Activated effector memory CD4-positive, alpha-beta T cell treated with anti-CD3 and anti-CD28 coated beads, Interleukin-2, amount 50 U/mL, for 16 hours (primary cell): ENCODE data around the gene RHBDL3.
"Not testable (repeated sequence)": the region's sequence is repeated elsewhere in the genome, so short reads cannot be mapped to it uniquely, and the experiment has no call there.

ENCODE experiments used
- DNase-seq: peaks from one replicate; pipeline ENCODE4 v3.0.0-alpha.2; 2020

RHBDL3 gene

DNA sequence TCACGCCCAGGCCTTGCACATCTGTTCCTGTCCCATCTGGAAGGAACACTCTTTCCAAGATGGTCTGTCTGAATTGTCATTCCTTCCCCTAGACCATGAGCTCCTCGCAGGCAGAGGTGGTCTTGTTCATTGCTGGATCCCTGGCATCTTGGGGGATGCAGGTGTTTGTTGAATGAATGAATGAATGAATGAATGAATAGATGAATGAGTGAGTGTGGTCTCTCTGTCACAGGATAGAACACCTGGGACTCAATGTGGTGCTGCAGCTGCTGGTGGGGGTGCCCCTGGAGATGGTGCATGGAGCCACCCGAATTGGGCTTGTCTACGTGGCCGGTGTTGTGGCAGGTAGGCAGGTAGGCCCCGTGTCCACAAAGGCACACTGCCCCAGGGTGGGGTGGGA is 32.2 kb downstream of the RHBDL3 start:
- DNase-seq = no peak

DNA sequence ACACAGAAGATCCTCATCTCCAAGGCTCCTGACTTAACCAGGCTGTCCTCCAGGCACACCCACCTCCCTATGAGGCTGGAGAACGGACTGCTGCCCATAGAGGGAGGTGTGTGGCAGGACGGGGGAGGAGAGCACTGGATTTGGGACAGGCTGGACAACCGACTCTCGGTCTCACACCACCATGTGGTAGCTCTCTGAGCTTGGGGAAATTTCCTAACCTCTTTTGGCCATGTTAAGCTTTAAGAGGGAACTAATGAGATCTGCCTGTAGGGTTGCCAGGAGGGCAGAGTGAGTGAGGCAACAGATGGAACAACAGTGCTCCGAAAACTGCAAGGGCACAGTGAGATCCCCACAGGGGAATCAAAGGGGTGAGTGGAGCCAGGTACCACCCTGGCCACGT is 32.7 kb downstream of the RHBDL3 start:
- DNase-seq = no peak

DNA sequence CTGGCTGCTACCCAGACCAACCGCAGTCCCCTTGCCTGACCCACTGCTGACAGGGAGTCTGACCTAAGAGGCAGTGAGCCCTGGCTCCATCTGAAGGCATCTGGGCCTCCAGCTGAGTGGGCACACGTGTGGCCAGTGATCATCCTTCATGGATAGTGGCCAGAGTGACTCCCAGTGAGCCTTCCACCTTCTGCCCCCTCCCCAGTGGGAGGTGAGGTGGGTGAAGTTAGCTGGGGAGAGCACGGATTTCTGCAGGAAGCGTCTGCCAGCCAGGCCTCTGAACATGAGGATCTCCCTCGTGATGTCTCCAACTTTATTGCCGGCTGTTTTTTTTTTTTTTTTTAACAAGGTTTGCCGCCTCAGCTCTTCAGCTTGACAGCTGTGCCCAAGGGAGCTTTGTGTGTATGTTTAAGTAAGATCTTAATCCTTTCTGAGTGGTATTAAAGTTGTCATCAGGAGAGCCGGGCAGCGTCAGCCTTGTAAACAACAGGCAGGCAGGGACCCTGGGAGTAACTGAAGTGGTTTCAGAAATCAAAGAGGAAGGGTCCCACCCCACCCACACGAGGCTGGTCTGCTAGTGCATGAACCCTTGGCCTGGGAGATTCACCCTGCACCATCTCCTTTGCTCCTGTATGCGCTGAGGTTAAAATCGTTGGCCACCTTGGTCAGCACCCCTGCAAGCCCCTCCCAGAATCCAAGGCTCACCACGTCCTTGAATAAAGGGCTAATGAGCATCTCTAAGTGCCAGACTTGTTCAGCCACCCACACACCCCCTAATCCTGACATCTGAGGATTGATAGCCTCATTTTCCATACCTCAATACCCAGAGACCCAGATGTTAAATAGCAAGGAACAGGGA is 33.3 kb downstream of the RHBDL3 start:
- DNase-seq = no peak

DNA sequence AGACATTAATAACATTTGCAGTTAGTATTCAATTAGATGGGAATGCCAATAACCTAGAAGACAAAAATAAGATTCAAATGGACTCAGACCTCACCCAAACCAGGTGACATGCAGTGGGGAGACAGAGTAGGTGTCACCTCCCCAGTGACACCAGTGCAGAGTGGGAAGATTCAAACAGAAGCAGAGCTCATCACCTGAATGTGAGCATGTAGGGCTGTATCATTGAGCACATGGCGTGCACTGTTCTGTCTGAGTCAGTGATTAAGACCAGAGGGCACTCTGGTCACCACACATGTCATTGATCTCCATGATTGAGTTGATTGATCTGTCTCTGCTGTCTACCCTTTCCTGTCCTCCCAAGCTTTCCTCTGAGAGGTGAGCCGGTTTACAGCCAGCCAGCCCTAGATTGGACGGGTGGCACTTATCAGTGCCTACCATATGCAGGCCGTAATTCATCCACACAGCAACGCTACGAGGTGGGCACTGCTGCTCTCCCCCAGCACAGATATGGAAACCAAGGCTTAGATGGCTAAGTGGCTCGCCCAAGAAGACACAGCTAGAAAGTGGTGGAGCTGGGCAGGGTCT is 34.0 kb downstream of the RHBDL3 start:
- DNase-seq = no peak

DNA sequence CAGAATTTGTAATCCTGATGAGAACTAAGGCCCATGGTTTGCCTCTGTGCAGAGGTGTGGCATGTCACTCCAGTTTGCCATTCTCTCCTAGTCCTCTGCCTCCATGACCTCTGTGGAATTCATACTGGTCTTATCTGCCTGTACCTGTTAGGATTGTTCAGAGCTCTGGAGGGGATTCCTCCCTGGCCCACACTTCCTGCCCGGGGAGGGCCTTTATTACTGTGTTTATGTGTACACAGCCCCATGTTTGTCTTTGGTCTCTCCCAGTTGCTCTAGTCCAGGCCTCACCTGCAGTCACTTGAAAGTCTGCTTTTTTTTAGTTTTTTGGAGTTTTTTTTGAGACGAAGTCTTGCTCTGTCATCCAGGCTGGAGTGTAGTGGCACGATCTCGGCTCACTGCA is 36.4 kb downstream of the RHBDL3 start:
- no peak for DNase-seq

DNA sequence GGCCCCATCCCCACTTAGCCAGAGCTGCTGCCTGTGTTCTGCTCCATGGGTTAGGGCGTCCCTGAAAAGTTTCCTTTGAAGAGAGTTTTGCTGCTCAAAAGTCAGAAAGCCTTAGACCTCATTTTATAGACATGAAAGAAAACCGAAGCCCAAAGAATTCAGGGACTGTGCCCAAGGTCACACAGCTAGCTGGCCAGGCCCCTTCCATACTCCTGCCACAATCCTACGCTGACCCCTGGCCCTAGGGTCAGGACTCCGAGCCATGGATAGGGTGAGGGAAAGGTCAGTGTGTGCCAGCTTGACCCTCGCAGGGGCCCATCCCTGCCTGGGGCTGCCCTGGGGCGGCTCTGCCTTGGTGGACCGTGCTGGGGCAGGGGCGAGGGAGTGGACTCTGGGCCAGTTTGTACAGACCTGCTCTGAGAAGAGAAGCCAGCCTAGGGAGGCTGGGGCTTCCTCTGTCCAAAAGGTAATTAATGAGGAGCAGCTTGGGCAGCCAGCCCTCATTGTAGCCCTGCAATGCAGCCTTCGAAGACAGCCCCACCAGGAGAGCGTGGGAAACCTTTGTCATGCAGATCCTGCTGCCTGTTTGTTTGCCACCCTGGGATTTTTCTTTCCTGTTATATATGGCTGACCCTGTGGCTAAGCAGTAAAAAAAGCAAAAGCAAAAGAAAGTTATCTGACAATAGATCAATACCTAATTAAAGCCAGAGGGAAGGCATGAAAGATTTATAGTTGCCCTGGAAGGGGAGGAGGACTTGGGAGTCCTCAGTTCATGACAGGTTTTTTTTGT is 37.4 kb downstream of the RHBDL3 start:
- DNase-seq = no peak

DNA sequence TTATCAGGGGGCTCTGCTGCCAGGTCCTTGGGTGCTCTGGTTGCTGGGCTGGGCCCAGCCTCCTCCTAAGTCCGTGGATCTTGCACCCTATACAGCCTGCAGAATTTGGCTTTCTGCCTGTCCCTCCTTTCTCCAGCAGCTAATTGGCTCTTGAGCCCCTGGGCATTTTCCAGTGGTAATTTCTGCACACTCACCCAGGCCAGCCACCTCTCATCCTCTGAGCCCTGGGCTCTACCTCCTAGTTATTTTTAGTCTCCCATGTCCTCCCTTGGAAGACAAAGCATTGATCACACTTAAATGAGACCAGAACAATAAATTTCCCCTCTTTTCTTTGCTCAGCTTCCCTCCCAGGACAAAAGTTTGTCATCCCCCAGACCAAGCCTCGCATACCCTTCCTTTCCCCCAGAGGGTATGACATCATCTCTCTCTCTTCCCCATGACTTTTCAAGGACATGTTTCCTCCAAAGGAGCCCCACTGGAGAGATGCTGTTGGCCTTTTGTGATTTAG is 38.2 kb downstream of the RHBDL3 start:
- DNase-seq = no peak

DNA sequence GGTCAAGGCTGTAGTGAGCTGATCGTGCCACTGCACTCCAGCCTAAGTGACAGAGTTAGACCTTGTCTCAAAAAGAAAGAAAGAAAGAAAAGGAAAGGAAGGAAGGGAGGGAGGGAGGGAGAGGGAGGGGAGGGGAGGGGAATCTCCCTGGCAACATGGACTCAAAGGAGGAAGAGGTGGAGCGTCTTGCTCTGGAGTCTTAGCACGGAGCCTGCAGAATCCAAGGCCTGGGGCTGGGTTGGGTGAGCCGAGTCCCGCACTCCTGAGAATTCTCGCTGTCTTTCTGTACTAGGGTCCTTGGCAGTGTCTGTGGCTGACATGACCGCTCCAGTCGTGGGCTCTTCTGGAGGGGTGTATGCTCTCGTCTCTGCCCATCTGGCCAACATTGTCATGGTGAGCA is 39.4 kb downstream of the RHBDL3 start:
- DNase-seq = no peak

DNA sequence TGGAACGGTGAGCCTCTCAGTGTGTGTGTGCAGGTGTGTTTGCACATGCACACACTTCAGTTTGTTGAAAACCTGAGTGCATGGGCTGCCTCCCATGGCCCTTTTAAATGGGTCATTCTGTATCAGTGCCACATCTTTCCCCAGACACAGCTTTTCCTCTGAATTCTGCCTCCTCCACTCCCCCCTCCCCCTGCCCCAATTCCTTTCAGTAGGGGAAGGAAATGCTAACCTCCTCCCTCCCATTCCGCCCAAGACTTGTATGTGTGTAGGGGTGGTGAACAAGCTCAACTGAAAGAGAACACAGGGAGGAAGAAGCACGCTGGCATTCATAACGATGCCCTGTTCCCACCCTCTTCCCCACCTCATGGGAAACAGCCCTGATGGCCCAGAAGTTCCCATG is 42.0 kb downstream of the RHBDL3 start:
- no peak for DNase-seq

DNA sequence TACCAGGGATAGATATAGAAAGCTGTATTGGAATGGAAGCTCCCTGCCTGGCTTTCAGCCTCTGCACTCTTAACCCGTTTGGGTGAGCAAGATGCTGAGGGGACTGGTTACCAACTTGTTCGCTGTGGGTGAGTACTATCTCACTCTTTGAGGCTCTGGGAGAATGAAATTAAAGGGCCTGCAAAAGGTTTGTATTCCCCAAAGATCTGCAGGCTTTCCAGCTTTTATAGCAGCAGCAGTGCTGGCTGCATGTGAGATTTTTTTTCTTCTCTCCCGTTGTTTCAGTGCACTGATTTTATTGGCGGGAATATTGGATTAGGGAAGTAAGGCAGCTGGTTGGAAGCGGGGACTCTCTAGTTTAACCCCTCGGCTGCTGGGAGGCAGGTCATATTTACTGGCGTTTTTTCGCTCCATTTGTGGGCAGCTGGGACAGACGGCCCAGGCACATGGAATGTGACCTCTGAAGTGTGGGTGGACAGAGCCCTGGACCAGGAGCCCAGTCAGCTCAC is 45.5 kb downstream of the RHBDL3 start:
- no peak for DNase-seq

DNA sequence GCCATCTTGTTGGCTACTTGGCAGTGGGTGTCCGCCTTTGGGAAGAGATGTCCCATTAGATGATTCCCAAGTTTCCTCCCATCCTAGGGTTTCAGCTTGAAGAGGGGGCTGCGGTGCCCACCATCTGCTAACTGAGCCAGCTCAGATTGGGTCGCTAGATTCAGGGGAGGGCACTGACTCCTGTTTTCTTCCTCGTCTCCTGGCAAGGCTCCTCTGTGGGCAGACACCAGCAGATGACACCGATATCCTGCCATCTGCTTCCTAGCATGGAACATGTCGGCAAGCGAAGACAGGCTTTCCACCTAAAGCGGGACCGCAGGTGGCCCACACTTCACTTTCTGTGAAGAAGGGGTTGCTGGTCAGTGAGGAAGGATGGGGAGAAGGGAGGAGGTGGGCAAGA is 49.0 kb downstream of the RHBDL3 start:
- DNase-seq = no peak

DNA sequence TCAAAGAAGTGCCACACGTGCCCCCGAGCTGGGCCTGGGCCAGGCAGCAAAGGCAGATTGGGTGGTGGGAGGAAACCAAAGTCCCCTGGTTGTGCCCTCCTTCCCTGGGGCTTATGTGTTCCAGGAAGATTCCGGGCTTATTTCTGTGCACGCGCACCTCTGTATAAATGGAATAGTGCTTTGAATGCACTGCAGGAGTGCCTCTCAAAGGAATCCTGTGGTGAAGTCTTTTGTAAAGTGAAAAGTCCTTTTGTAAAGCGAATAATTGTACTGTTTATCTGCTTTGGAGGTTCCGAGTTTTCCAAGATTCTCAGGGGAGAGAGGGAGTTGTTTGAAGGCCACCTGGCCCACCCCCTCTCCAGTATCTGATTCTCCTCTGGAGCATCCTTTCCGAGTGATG is 49.5 kb downstream of the RHBDL3 start:
- no peak for DNase-seq

DNA sequence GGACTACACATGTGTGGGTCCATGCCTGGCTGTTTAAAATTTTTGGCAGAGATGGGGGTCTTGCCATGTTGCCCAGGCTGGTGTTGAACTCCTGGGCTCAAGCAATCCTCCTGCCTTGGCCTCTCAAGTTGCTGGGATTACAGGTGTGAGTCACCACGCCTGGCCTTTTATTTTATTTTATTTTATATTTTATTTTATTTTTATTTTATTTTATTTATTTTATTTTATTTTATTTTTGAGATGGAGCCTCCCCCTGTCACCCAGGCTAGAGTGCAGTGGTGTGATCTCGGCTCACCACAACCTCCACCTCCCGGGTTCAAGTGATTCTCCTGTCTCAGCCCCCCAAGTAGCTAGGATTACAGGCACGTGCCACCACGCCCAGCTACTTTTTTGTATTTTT is 51.0 kb downstream of the RHBDL3 start:
- not testable (repeated sequence) for DNase-seq

DNA sequence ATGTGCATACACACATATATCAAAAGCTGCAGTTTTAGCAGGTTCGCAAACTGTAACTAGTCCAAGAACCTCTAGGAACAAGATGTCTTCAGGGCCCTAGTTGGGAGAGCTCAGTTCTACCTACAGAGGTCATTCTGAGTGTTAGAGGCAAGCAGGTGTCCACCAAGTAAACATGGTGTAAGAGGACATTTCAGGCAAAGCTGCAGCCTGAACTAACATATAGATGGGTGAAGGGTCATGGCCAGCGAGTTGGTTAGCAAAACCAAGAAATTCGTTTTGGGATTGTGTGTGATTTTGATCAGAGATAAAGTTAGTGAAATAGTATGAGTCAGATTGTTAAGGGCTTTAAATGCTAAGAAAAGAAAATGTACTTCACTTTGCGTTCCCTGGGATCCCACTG is 51.7 kb downstream of the RHBDL3 start:
- DNase-seq = no peak

DNA sequence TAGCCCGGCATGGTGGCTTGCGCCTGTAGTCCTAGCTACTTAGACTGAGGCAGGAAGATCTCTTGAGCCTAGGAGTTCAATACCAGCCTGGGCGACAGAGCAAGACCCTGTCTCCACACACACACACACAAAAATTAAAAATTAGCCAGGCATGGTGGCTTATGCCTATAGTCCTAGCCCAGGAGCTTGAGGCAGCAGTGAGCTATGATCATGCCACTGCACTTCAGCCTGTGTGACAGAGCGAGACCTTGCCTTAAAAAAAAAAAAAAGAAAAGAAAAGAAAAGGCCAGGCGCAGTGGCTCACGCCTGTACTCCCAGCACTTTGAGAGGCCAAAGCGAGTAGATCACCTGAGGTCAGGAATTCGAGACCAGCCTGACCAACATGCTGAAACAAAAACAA is 52.4 kb downstream of the RHBDL3 start:
- DNase-seq = no peak

DNA sequence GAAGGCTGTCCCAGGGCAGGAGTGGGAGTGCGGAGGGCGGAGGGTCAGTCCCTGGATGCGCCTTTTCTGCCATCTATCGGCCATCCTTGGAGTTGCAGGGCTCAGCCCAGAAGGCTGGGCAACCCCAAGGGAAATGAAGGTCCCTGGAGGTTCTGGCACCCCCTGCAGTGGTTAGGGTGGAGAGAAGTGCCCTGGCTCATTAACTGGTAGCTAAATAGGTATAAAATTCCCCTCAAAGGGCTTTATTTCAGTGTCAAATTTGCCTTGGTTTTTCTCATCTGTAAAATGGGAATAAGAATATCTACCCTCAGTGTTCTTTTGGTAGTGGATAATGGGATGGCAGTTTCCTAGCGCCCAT is 53.9 kb downstream of the RHBDL3 start:
- peak; percentile 92 for DNase-seq

DNA sequence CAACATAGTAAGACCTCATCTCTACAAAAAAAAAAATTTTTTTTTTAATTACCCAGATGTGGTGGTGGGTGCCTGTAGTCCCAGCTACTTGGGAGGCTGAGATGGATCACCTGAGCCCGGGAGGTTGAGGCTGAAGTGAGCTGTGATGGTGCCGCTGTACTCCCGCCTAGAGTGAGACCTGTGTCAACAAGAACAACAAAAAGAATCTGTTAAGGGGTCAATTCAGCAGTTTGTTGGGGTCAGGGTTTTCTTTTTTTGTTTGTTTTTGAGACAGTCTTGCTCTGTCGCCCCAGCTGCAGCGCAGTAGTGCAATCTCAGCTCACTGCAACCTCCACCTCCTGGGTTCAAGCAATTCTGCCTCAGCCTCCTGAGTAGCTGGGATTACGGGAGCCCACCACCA is 54.4 kb downstream of the RHBDL3 start:
- DNase-seq = not testable (repeated sequence)

DNA sequence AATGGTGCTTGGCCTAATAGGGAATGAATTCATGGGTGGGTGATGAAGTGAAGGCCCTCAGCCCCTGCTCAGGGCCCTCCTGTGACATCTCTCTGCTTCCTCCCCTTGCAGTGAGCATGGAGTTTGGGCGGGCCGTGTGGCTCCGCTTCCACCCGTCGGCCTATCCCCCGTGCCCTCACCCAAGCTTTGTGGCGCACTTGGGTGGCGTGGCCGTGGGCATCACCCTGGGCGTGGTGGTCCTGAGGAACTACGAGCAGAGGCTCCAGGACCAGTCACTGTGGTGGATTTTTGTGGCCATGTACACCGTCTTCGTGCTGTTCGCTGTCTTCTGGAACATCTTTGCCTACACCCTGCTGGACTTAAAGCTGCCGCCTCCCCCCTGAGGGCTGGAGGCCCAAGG is 55.2 kb downstream of the RHBDL3 start:
- DNase-seq = no peak

DNA sequence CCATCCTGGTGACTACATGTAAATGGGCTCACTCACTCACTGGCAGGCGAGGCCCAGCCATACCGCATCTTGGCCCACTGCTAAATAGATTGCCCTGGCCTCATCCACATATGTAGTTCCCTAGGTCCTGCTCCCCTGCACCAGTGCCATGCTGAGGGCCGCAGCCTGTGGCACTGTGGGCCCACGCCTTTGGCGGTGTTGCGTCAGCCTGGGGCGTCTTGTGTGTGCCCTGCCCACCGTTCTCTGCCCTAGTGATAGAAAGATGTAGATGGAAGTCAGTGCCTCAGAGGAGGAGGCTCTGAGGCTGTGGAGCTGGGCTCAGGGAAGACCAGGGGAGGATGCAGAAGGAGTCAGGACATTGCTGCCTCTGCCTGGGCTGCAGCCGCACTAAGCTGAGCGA is 57.4 kb downstream of the RHBDL3 start:
- no peak for DNase-seq

DNA sequence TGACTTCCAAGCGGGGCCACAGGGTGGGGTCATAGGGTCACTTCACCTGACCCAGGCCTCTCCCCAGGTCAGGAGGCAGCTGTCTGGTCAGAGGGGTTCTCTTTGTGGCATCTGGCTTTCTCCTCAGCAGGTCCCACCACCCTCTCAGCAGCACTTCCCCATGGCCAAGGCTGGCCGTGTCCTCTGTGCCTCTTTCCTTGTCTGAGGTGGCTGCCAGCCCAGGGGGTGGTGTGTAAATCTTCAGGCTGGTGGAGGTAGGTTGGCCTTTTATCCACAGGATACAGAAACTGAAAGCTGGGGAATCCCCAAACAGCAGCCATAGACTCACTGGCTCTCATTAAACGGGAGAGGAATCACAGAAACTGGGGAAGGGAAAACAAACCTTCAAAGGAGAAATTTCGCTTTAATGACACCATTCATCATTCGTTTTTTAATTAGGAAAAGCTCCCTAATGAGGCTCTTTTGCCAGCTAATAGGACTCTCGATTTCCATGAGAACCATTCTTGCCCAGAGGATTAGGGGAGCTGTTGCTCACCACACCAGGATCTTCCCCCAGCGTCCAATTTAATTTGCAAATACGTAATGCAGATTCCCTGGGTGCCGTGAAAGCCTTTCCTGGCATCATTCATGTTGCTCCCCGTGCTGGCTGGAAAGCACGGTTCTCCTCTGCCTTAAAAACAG is 58.3 kb downstream of the RHBDL3 start:
- peak; percentile 68 for DNase-seq

DNA sequence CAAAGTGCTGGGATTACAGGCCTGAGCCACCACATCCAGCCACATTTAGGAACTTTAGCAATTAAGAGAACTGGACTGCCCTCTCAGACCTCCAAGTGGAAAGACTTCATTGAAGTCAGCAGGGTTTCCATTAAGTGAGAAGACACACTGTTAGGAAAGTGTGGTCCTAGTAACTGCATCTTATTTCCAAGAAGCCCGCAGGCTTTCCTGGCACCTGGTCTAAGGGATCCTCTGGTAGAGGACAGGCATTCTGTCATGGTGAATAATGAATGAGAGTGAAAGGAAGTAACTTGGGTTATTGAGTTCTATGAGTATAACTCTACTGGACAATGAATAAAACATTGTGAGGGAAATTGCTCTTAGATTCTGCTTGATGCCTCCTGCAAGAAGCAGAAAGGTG is 62.3 kb downstream of the RHBDL3 start:
- DNase-seq = no peak

DNA sequence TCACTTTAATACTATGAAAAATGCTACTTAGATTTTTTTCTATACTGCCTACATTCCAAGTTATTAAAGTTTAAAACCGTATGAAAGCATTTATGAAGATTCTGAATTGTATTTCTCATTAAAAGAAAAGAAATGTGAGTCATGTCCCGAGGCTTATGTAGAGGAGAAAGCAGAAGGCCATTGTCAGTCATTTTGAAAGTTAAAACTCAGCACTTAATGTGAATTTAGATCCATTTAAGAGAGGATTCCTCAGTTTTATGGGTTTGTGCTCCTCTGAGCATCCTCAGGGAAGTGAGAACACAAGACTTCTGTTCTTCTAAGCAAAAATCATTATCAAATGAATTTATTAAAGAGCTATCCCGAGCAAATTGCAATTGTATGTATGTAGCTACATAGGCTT is 64.5 kb downstream of the RHBDL3 start:
- DNase-seq = no peak
